Subcutaneous abdominal adipose tissue (tissue), 5 donors: ENCODE measurements around the gene ZEB2.
A peak's percentile ranks its signal among the peaks of the same experiment; 100 is the strongest.

ENCODE experiments used
- H3K27ac ChIP-seq: one replicate; pipeline ENCODE4 v1.7.0; 2013; ENCODE audit warnings: low read depth, mild to moderate bottlenecking, inconsistent platforms, low read length, moderate library complexity
- H3K27me3 ChIP-seq, 5 donors: one replicate each; pipeline ENCODE4 v1.7.0; 2013; ENCODE audit warnings: low read length in 5 of 5, inconsistent platforms in 1 of 5; ENCODE audit not compliant: control insufficient read depth in 5 of 5, insufficient read depth in 4 of 5
- H3K36me3 ChIP-seq, 5 donors: one replicate each; pipeline ENCODE4 v1.7.0; 2013; ENCODE audit warnings: low read length in 5 of 5; ENCODE audit not compliant: control insufficient read depth in 5 of 5, insufficient read depth in 5 of 5
- H3K4me1 ChIP-seq, 5 donors: one replicate each; pipeline ENCODE4 v1.7.0; 2013; ENCODE audit warnings: low read length in 5 of 5, mild to moderate bottlenecking in 3 of 5, moderate library complexity in 1 of 5; ENCODE audit not compliant: control insufficient read depth in 5 of 5, insufficient read depth in 5 of 5
- H3K4me3 ChIP-seq, 5 donors: one replicate each; pipeline ENCODE4 v1.7.0; 2013; ENCODE audit warnings: low read length in 5 of 5, low read depth in 1 of 5
- H3K9ac ChIP-seq, 5 donors: one replicate each; pipeline ENCODE4 v1.7.0; 2013; ENCODE audit warnings: low read length in 5 of 5, mild to moderate bottlenecking in 4 of 5, moderate library complexity in 3 of 5
- H3K9me3 ChIP-seq, 5 donors: one replicate each; pipeline ENCODE4 v1.7.0; 2013; ENCODE audit warnings: low read length in 5 of 5; ENCODE audit not compliant: control insufficient read depth in 5 of 5
- donor health status: healthy.
- donor health status: healthy.
- donor health status: healthy.
- donor health status: healthy.
- donor health status: healthy.

The ZEB2 gene

DNA sequence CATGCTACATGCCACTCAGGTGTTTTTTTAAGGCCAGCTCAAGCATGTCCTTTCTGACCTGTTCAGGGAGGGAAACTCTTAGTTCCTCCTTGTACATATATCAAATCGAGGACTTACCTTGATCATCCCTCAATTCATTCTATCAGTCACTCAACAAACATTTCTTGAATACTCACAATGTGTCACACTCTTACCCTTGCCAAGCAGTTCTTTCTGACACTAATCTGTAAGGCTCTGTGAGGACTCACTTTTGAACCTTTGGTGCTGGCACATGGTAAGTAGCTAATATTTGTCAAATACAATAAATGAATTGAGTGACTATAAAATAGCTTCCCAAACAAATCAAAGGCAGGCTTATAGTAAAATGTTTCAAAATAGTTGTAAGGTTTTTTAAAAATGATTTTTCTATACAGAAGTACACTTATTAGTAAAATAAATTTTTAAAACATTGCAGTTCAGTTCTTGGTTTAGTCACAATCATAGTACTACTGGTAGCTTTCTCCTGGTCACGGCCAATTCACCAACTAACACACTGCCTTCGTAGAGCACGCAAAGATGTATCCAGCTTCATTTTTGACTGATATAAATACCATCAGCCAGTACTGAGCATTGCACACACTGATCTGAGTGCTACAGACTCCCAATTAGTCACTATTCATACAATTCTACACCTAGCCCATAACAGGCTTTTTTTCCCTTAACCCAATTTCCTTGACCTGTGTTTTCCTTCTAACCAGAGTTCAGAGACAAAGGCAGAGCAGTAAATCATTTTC lies 50.9 kb downstream of the ZEB2 start:
- Histone ChIP-seq H3K27ac (peak overlapping the region; percentile 3), H3K4me3 (no peak overlapping the region), H3K4me1 (peaks cover 0 to 16% (median 14%) of the 10 kb centered on the region in 5 donors), H3K9me3 (no peaks in the 10 kb centered on the region), H3K27me3 (no peaks in the 10 kb centered on the region), H3K9ac (no peak overlapping the region), H3K36me3 (peaks cover 10 to 28% (median 11%) of the 10 kb centered on the region in 5 donors)

DNA sequence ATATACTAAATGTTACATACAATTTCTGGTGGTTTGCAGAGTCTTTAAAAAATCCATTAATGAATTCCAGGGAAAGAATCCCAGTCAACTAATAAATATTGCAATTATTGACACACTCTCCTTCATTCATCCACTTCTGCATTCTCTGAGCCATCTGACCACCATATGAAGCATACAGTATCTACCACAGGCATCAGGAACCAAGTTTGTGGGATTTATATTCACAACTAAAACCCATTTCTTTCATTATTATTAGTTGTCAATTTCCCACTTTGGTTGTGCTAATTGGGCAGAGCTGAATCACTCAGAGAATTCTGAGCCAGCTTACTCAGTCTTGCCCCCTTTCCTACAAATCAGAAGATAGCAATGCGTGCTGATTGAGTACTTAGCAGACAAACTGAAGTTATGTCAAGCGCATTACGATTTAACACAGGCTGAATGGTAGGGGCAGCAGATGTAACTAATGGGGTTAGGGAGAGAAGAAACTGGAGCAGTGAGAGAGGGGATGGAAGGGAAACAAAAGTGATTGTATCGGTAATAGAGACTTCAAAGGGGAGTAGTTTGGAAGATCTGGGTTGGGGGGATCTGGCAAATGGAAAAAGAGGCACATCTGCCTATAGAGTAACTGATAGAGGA lies 52.3 kb downstream of the ZEB2 start:
- Histone ChIP-seq H3K36me3 (peaks cover 0 to 15% (median 12%) of the 10 kb centered on the region in 5 donors), H3K4me3 (no peak overlapping the region), H3K9me3 (no peaks in the 10 kb centered on the region), H3K4me1 (peaks cover 0 to 16% (median 14%) of the 10 kb centered on the region in 5 donors), H3K27me3 (no peaks in the 10 kb centered on the region), H3K27ac (peak overlapping the region; percentile 26), H3K9ac (no peak overlapping the region)

DNA sequence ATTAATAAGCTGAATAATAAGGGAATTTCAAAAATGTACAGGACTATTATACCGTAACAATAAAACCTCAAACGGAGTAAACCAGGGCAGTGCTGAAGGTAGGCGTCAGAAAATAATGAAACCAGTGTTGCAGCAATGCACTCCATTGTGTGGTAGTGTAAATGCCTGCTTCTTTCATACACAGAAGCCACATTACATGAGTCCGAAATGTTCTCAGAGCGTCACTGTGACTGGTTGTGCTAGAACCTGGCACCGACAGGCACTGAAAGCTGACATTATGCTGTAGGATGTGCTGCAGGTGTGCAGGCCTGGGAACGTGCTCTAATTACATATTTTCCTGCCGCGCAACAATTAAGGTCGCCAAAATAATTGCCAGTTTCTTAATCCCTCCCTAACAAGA lies 53.3 kb downstream of the ZEB2 start:
- Histone ChIP-seq H3K9ac (no peak overlapping the region), H3K27ac (peak overlapping the region; percentile 26), H3K9me3 (no peaks in the 10 kb centered on the region), H3K27me3 (no peaks in the 10 kb centered on the region), H3K4me3 (no peak overlapping the region), H3K4me1 (peaks cover 0 to 21% (median 18%) of the 10 kb centered on the region in 5 donors), H3K36me3 (peaks cover 0 to 17% (median 8%) of the 10 kb centered on the region in 5 donors)

DNA sequence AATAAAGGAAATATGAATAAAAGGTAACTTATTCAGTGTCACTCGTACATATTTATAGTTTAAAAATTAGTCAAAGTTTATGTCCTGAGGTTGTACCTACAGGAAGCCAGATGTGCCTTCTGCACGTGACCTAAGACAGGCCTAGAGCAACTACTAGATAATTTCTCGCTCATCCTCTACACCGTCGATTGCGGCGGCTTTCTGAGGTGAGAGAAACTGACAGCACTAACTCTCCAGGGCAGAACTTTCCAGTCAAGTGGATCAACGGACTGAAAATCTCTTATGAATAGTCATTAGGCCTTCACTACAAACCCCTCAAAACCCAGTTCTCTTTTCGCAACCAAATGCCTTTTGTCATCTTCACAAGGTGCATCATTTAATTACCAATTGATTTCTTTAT lies 54.2 kb downstream of the ZEB2 start:
- Histone ChIP-seq H3K36me3 (peaks cover 0 to 18% (median 8%) of the 10 kb centered on the region in 5 donors), H3K4me3 (no peak overlapping the region), H3K4me1 (peaks cover 0 to 23% (median 16%) of the 10 kb centered on the region in 5 donors), H3K27ac (no peak overlapping the region), H3K27me3 (no peaks in the 10 kb centered on the region), H3K9ac (no peak overlapping the region), H3K9me3 (no peaks in the 10 kb centered on the region)

DNA sequence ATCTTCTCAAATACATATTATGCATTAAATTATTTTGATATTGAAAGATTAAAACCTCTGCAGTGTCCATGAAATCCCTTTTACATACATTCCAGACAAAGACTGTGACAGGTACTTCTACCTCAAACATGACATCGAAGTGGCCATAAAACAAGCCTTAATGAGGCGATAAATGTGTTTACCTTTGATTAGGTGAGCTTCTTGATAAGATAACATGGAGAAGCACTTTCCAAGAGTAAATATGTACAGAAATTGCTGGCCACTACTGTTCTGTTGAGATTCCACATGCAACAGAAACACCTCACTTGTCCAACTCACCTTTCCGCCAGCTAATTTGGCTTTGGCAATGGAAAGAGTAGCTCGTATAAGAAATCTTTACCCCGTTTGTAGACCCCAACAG lies 55.2 kb downstream of the ZEB2 start:
- H3K4me1 ChIP-seq: peaks cover 0 to 27% (median 13%) of the 10 kb centered on the region in 5 donors
- H3K27me3 ChIP-seq: no peaks in the 10 kb centered on the region
- peaks cover 0 to 18% (median 8%) of the 10 kb centered on the region in 5 donors for H3K36me3 ChIP-seq
- no peak overlapping the region for H3K4me3 ChIP-seq
- no peaks in the 10 kb centered on the region for H3K9me3 ChIP-seq
- no peak overlapping the region for H3K27ac ChIP-seq
- H3K9ac ChIP-seq: no peak overlapping the region

DNA sequence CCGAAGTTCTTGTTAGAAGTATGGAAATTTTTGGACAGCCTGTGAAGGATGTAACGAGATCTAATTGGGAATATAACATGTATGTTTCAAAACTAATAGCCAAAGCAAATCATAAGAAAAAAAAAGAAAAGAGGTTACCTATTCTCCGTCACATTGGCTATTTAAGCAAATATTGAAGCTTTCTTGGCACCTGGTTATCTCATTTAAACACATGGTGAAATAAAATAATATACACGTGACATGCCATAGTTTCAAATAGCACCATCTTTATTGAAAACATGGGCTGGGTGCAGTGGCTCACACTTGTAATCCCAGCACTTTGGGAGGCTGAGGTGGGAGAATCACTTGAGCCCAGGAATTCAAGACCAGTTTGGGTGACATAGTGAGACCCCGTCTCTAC lies 56.7 kb downstream of the ZEB2 start:
- Histone ChIP-seq H3K27ac (no peak overlapping the region), H3K9me3 (no peaks in the 10 kb centered on the region), H3K27me3 (no peaks in the 10 kb centered on the region), H3K4me1 (peaks cover 0 to 28% (median 15%) of the 10 kb centered on the region in 5 donors), H3K36me3 (peaks cover 0 to 14% (median 5%) of the 10 kb centered on the region in 5 donors), H3K9ac (no peak overlapping the region), H3K4me3 (no peak overlapping the region)

DNA sequence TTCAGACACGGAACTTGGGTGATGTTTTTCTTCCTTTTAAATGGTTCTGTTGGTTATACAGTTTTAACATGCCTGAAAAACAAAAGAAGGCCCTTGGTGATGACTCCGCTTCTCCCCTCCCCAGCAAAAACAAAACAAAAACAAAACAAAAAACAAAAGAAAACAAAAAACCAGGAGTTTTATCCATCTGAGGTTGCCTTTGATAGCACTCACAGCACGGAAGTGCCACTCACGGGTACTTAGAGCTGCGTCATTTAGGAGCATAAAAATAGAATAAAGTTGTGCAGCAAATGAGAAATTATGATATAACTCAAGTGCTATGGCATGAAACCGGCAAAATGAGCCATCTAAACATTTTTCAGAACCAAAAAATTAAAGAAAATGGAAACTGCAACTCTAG lies 57.7 kb downstream of the ZEB2 start:
- H3K9ac ChIP-seq: no peak overlapping the region
- no peak overlapping the region for H3K4me3 ChIP-seq
- H3K27ac ChIP-seq: peak overlapping the region; percentile 66

DNA sequence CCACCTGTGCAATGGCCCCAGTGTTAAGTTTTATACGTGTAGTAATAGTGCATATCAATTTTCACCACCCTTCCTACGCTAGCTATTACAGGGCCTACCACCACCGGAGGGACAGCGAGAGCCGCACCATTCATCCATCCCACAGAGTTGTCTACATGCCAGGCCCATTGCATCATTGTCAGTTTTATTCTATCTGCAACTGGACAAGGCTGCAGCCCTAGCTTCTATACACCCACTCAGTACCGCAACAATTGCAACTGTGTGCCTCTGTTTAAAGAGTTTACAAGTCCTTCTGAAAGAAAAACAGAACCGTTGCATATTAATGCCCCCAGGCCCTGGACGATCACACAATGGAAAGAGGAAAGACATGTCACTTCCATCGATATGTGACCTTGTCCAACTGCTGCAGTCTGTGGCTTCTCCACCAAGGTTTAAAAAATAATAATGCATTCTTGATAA lies 58.6 kb downstream of the ZEB2 start:
- peaks cover 2 to 41% (median 25%) of the 10 kb centered on the region in 5 donors for H3K4me1 ChIP-seq
- peaks cover 0 to 14% (median 5%) of the 10 kb centered on the region in 5 donors for H3K36me3 ChIP-seq
- H3K4me3 ChIP-seq: no peak overlapping the region
- peak overlapping the region; percentile 66 for H3K27ac ChIP-seq
- no peaks in the 10 kb centered on the region for H3K9me3 ChIP-seq
- no peaks in the 10 kb centered on the region for H3K27me3 ChIP-seq
- H3K9ac ChIP-seq: no peak overlapping the region

More for the DNA sequence above, 57.7 kb downstream of the ZEB2 start:
- Histone ChIP-seq H3K27me3 (no peaks in the 10 kb centered on the region), H3K4me1 (peaks cover 0 to 33% (median 18%) of the 10 kb centered on the region in 5 donors), H3K36me3 (peaks cover 0 to 14% (median 5%) of the 10 kb centered on the region in 5 donors), H3K9me3 (no peaks in the 10 kb centered on the region)

DNA sequence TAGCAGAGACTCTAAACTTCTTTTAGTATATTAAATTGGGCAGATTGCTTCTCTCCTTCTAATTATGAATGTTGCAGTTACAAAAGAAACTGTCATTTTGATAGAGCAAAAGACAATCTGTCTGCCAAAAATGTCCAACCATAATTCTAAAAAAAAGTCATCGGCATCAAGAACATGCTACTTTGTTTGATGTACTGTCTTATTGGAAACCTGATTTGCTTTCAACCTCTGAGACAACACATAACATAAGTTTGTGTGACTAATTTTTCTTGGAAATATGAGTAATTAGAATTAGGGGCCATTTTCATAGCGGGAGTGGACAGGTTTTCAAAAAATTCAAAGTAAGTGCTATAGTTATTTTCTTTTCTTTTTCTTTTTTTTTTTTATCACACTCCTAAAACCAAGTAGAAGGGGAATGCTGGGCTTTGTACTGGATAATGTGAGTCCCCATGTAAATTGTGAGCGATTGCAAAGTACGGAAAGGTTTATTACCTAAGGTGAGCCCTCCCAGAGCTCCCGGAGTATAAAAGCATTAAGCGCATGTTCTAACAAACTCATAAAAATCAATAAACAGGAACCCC lies 59.1 kb downstream of the ZEB2 start:
- Histone ChIP-seq H3K4me3 (no peak overlapping the region), H3K36me3 (peaks cover 0 to 14% (median 5%) of the 10 kb centered on the region in 5 donors), H3K27me3 (no peaks in the 10 kb centered on the region), H3K9ac (peak overlapping the region in 1 of 5 donors; percentile 4), H3K4me1 (peaks cover 2 to 46% (median 27%) of the 10 kb centered on the region in 5 donors), H3K27ac (peak overlapping the region; percentile 66), H3K9me3 (no peaks in the 10 kb centered on the region)

DNA sequence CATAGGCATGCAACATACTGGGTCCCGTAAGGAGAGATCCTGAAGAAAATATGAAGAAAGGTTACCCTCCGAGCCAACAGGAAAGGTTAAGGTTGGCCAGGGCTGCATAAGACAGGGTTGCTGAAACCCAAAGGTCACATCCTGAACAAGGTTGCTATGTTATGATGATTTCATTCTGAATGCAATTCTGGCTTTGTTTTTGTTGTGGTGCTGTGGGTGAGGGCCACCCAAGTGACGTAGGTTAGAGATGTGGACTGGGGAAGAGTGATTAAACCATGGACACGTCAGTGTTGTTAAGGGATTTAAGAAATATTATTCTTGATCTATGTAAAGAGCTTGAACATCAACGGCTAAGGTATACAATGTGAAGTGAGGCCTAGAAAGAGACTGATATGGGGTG lies 60.0 kb downstream of the ZEB2 start:
- Histone ChIP-seq H3K4me3 (no peak overlapping the region), H3K9me3 (no peaks in the 10 kb centered on the region), H3K36me3 (peaks cover 0 to 13% (median 5%) of the 10 kb centered on the region in 5 donors), H3K27ac (peak overlapping the region; percentile 59), H3K9ac (peak overlapping the region in 1 of 5 donors; percentile 4), H3K27me3 (no peaks in the 10 kb centered on the region), H3K4me1 (peaks cover 2 to 53% (median 36%) of the 10 kb centered on the region in 5 donors)
